HG03095 (cell line): ENCODE results near the gene MYBPHL.

Experiments
- ATAC-seq: cut with Tn5 transposase; IDR thresholded peaks from one replicate; pipeline ENCODE4 v1.9.1; 2021; ENCODE audit warnings: moderate library complexity; ENCODE audit not compliant: unreplicated experiment

Gene MYBPHL

DNA sequence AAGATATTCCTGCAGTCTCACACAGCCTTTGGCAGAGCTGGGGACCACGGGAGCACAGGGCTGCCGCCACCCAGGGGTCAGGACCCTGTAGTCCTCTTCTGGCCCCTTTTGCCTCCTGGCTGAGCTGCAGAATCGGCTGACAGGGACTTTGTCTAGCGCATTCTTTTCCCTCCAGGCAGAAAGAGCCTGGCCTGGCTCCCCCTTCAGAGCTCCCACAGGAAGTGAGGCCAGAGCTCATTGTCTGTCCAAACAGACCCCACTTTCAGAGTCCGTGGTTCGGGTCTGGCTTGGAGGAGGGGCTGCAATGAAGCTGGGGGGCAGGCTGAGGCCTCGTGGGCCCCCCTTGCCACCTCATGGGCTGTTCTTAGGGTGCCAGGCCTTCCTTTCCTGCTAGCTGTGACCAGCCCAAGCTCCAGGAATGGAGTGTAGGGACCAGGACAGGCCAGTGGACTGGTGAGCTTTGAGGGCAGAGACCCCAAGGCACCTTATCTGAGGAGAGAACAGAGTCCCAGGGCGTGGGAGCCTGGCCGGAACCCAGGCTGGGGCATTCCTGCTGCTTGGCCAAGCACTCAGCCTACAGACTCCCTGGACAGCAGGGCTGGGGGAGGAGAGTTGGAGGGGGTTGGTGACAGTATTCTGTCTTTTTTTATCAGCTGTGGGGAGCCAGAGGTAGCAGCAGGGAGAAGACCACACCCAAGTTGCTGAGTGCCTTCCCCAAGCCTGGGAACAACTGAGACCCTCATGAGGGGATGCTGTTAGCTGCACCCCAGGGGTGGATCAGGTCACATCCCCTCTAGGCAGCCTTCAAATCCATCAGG, 52.8 kb downstream of the MYBPHL start:
- no peak for ATAC-seq

DNA sequence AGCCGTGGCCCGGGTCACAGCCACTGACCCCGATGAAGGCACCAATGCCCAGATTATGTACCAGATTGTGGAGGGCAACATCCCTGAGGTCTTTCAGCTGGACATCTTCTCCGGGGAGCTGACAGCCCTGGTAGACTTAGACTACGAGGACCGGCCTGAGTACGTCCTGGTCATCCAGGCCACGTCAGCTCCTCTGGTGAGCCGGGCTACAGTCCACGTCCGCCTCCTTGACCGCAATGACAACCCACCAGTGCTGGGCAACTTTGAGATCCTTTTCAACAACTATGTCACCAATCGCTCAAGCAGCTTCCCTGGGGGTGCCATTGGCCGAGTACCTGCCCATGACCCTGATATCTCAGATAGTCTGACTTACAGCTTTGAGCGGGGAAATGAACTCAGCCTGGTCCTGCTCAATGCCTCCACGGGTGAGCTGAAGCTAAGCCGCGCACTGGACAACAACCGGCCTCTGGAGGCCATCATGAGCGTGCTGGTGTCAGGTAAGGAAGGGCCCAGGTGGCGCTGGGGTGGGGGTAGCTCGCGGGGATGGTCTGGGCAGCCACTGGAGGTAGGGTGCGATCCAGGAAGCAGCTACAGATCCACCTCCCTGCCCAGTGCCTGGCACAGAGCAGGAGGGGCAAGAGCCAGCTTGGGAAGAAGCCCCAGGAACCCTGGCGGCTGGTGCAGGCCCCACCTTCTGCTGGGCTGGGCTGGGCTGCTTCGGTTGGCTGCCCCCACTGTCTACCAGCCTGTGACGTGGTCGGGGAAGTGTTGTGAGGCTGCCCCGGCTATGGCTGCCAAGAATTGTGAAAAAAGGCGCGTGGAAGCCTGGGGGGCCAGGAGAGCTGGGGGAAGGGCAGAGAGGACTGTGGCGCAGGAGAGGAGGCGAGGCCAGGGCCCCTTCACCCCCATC, 53.7 kb downstream of the MYBPHL start:
- no peak for ATAC-seq

- no peak for ATAC-seq
Measured at GRCh38 chr1:109252167-109252892, 54.5 kb downstream of the MYBPHL start.

- no peak for ATAC-seq
Measured at GRCh38 chr1:109251277-109252166, 55.3 kb downstream of the MYBPHL start.

DNA sequence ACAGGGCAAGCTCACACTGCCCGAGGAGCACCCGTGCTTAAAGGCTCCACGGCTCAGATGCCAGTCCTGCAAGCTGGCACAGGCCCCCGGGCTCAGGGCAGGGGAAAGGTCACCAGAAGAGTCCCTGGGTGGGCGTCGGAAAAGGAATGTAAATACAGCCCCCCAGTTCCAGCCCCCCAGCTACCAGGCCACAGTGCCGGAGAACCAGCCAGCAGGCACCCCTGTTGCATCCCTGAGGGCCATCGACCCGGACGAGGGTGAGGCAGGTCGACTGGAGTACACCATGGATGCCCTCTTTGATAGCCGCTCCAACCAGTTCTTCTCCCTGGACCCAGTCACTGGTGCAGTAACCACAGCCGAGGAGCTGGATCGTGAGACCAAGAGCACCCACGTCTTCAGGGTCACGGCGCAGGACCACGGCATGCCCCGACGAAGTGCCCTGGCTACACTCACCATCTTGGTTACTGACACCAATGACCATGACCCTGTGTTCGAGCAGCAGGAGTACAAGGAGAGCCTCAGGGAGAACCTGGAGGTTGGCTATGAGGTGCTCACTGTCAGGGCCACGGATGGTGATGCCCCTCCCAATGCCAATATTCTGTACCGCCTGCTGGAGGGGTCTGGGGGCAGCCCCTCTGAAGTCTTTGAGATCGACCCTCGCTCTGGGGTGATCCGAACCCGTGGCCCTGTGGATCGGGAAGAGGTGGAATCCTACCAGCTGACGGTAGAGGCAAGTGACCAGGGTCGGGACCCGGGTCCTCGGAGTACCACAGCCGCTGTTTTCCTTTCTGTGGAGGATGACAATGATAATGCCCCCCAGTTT, 56.1 kb downstream of the MYBPHL start:
- ATAC-seq, result no peak

- peak; percentile 37 for ATAC-seq
Measured at GRCh38 chr1:109249654-109250401, 57.0 kb downstream of the MYBPHL start.

GRCh38 chr1:109248797-109249629, 57.8 kb downstream of the MYBPHL start, which contains the start of gene CELSR2:
CELSR2 (plus strand) TSS chr1:109249539; CDS start chr1:109250080, 541 bp downstream.
- ATAC-seq, result peak; percentile 77

GRCh38 chr1:109248444-109248796, 58.4 kb downstream of the MYBPHL start:
- ATAC-seq, result no peak

DNA sequence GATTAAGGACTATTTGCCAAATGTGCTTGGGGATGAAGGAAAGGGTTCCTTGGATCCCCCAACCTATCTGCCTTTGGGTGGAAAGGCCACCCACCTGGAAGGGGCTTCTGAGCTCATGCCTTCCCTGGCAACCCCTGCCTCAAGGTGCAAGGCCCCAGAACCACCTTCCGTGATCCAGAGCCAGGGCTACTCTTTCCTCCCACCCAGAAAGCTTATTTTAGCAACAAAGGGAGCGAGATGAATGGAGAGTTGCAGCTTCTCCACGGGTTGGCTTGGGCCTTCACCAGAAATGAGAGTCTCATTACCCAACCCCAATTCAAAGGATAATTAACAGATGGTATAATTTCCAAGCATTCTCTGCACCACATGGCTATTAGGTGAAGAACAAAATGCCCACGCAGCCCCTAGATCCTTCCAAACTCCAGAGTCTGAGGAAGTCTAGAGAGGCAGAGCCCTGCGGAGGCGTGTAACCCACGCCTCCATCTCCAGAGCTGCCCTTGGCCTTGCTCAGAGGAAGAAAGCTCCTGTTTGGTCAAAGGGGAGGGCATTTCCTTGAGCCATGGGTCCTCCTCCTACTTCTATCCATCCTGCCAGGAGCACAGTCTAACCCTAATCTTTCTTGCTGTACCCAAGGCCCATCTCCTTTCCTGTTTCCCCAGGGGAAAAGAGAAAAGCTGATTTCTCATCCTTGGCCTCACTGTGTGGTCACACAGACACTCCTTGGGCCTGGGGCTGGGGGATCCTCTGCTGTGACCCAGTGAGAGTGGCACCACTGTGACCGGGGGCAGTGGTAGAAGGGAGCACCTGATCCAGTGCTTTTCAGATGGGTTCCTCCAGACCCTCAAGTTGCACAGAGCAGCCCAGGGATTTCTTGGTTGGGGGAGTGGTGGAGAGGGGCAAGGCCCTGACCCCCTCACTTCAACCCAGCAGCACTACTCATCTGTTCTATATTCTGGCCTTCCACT, 59.1 kb downstream of the MYBPHL start:
- no peak for ATAC-seq

GRCh38 chr1:109246141-109246551, 60.7 kb downstream of the MYBPHL start:
- no peak for ATAC-seq

DNA sequence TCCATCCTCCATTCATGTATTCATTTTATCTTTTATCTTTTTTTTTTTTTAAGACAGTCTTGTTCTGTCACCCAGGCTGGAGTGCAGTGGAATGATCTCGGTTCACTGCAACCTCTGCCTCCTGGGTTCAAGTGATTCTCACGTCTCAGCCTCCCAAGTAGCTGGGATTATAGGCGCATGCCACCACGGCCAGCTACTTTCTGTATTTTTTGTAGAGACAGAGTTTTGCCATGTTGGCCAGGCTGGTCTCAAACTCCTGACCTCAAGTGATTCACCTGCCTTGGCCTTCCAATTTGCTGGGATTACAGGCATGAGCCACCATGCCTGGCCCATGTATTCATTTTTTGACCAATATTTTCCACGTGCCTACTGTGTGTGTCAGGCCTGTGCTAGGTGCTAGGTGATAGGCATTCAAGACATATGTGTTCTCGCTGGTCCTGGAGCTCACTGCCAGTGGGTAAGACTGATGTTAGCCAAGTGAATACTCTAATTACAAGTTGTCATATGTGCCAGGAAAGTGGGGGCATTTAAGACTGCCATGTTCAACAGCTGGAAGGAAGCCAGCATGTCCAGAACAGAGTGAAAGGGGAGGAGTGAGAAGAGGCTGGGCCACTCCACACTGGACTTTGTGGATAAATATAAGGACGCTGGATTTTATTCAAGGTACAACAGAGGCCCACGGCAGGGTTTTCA, 62.8 kb downstream of the MYBPHL start:
- no peak for ATAC-seq

DNA sequence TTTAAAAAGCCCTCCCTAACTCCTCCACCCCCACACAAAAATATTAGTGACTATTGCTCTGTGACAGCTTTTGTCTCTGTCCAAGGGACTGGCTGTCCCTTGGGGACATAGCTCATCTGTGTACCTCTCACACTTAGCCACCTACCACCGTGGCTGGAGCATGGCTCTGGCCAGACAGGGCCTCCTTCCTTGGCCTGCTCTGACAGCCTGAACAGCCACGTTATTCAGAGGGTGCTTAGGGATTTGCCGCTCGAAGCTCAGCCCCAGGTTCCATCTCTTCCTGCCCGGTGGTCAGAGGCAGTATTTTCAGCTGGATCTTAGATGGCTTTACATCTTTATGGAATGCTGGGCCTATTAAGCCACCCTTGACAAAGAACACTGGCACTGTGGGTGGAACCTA, 63.6 kb downstream of the MYBPHL start:
- ATAC-seq, result no peak

DNA sequence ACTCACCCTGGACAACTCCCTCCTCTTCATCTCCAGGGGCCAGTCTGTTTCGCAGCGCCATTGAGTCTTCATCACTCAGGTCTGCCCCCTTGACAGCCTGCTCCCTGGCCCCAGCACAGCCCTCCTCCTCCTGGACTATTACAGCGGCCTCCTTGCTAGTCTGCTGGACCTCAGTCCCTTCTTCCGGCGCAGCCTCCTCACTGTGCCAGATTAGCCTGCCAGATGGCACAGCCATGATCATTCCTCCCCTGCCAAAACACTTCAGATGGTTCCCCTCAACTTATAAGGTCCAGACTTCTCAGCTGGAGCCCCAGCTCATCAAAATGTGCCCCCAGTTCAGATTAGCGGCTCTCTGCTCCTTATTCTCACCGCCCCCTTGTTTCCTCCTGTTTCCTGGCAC, 64.4 kb downstream of the MYBPHL start:
- no peak for ATAC-seq
